Nephron (organoid): ENCODE data around the gene VSIG8.

ENCODE experiments used
- H3K27ac Mint-ChIP-seq, 3 experiments: 2 replicates each; pipeline ENCODE4 v1.8.0; 2020; ENCODE audit warnings: mixed read lengths in 3 of 3, mild to moderate bottlenecking in 2 of 3, moderate library complexity in 1 of 3
- H3K27me3 Mint-ChIP-seq: 2 replicates; pipeline ENCODE4 v1.8.0; 2021; ENCODE audit warnings: low read depth, mild to moderate bottlenecking, moderate library complexity, mixed read lengths
- H3K36me3 Mint-ChIP-seq: 2 replicates; pipeline ENCODE4 v1.8.0; 2020; ENCODE audit warnings: low read depth, mixed read lengths
- H3K4me1 Mint-ChIP-seq: 2 replicates; pipeline ENCODE4 v1.8.0; 2020; ENCODE audit warnings: mixed read lengths
- H3K4me3 Mint-ChIP-seq, 3 experiments: 2 replicates each; pipeline ENCODE4 v1.8.0; 2020; ENCODE audit warnings: mild to moderate bottlenecking in 3 of 3, mixed read lengths in 3 of 3, moderate library complexity in 2 of 3
- H3K9me3 Mint-ChIP-seq: 2 replicates; pipeline ENCODE4 v1.8.0; 2020; ENCODE audit warnings: mixed read lengths
- CTCF ChIP-seq, 3 experiments: fragments of 200-600 bp; sonication (generic); IDR thresholded peaks; one replicate each; pipeline ENCODE4 v1.5.0; 2021; ENCODE audit warnings: antibody characterized with exemption in 3 of 3; ENCODE audit not compliant: unreplicated experiment in 3 of 3

VSIG8 gene

DNA sequence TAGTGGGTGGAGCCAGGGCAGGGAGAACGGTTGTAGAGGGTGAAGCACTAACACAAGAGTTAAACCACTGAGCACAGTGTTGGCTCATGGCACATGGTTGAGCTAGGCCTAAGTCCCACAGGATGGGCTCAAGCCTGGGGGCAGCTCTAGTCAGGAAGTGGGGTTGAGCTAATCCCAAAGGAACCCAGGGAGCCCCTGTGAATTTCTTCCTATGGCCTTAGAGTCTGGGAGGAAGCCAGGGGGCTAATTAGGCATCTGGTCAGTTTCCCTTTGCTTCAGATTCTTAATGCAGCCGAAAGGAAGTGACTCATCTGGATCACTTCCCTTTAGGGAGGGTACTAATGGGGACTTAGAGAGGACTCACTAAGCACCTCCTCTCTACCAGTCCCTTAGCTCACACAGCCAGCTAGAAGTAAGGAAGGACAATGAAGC is 27.4 kb upstream of the VSIG8 start:
- Mint-ChIP-seq H3K36me3 (no peaks in the 10 kb centered on the region), H3K4me3 (no peak overlapping the region), H3K27ac (peak overlapping the region; percentile 7 to 51 (median 48)), H3K27me3 (peaks cover 13% of the 10 kb centered on the region), H3K9me3 (no peaks in the 10 kb centered on the region), H3K4me1 (peaks cover 5% of the 10 kb centered on the region)
- no peak for TF ChIP-seq CTCF (IDR thresholded peaks at IDR 0.05; ENCODE audit: unreplicated experiment in 3 of 3)

DNA sequence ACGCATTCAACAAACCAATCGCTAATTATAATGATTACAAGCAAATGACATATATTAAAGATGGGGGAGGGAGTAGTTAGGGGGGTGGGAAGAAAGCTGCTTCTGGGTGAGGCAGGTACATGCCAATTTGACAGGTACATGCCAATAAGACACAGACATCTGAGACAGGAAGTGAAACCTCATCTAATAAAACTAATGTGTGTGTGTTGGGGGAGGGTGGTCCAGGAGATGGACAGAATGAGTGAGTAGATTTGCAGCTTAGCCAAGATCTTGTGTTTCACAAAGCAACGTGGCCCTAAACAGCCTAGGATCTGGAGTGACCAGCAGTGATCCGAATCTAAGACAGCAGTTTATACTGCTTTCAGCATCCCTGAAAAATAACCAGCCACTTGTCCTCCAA is 26.7 kb upstream of the VSIG8 start:
- no peak for TF ChIP-seq CTCF (IDR thresholded peaks at IDR 0.05; ENCODE audit: unreplicated experiment in 3 of 3)
- Mint-ChIP-seq H3K36me3 (no peaks in the 10 kb centered on the region), H3K9me3 (no peaks in the 10 kb centered on the region), H3K4me3 (no peak overlapping the region), H3K4me1 (peaks cover 5% of the 10 kb centered on the region), H3K27ac (no peak overlapping the region), H3K27me3 (peaks cover 13% of the 10 kb centered on the region)

DNA sequence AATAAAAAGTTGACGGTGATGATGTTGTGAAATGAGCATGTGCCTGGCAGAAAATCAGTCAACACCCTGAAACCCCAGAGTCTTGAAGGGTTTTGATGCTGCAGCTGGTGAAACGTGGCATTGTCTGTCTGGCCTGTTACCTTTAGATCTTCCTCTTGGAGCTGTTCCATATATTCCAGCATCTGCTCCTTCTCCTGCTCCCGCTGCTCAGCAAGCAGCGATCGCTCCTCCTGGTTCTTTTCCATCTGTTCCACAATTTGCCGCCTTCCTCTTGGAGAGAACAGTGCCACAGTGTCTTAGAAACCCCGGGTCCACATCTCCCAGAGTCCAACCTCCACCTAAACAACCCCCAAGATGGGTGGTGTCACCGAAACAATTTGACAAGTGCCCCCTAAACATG is 21.8 kb upstream of the VSIG8 start:
- Mint-ChIP-seq H3K4me3 (no peak overlapping the region), H3K27ac (no peak overlapping the region), H3K36me3 (no peaks in the 10 kb centered on the region), H3K9me3 (no peaks in the 10 kb centered on the region), H3K27me3 (peaks cover 8% of the 10 kb centered on the region), H3K4me1 (no peaks in the 10 kb centered on the region)
- no peak for TF ChIP-seq CTCF (IDR thresholded peaks at IDR 0.05; ENCODE audit: unreplicated experiment in 3 of 3)

DNA sequence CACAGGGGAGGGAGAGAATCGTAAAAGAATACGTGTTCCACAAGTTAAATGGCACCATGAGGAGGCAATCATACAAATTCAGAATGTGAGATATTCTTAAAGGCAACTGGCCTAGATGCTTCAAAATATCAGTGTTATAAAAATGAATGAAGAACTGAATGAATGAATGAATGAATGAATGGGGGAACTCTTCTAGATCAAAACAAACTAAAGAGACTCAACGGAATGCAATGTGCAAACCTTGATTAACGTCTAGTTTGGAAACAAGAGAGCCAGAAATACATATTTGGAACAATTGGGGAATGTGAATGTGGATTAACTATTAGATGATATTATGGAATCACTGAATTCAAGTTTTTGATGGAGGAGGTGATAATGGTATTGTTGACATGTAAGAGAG is 20.7 kb upstream of the VSIG8 start:
- TF ChIP-seq CTCF (IDR thresholded peaks at IDR 0.05; ENCODE audit: unreplicated experiment in 3 of 3), result no peak
- H3K4me3 Mint-ChIP-seq, result no peak overlapping the region
- peaks cover 10% of the 10 kb centered on the region for H3K27me3 Mint-ChIP-seq
- no peaks in the 10 kb centered on the region for H3K9me3 Mint-ChIP-seq
- no peak overlapping the region for H3K27ac Mint-ChIP-seq
- H3K36me3 Mint-ChIP-seq, result no peaks in the 10 kb centered on the region
- no peaks in the 10 kb centered on the region for H3K4me1 Mint-ChIP-seq

GRCh38 chr1:159882527-159882862 is 20.0 kb upstream of the VSIG8 start:
- Mint-ChIP-seq H3K27me3 (peaks cover 7% of the 10 kb centered on the region), H3K9me3 (no peaks in the 10 kb centered on the region), H3K4me3 (no peak overlapping the region), H3K36me3 (no peaks in the 10 kb centered on the region), H3K4me1 (no peaks in the 10 kb centered on the region), H3K27ac (no peak overlapping the region)
- no peak for TF ChIP-seq CTCF (IDR thresholded peaks at IDR 0.05; ENCODE audit: unreplicated experiment in 3 of 3)

DNA sequence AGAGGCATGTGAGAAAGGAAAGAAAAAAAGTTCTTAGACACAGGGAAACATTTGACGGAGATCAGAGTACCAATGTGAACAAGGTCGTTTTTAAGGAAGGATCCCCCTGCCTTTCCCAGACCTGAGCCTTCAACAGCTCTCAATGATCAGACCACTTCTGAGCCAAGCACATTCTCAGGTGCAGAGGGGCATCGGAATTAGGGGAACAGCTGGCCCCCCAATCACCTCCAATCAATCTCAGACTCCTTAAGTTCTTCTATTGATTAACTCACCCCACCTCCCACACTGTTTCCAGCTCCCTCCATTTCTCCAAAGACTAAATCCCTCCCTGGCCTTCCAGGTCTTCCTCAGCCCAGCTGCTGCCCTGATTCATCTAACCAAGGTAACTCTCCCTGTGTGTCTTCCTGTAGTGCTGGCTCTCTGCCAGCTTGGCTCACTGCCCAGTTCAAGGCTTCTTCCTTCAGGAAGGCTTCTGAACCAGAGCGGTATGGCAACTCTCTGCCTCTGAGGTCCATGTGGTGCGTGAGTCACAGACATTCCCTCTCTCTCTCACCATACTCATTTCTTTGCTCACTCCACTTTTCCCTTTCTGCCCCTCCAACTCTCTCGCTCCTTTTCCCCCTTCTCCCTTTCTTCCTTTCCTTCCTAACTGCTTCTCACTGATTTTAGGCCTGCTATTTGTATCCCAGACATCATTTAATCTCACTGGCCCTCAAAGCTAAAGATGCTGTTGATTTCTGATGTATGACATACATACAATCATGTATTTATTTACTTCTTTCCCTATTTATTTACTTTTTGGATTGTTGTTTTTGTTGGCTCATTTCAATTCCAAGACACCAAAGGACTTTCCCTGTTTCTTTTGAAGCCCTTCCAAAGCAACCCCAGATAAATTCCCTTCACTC is 19.4 kb upstream of the VSIG8 start:
- no peak for TF ChIP-seq CTCF (IDR thresholded peaks at IDR 0.05; ENCODE audit: unreplicated experiment in 3 of 3)
- Mint-ChIP-seq H3K4me1 (no peaks in the 10 kb centered on the region), H3K36me3 (no peaks in the 10 kb centered on the region), H3K27me3 (peaks cover 7% of the 10 kb centered on the region), H3K9me3 (no peaks in the 10 kb centered on the region), H3K27ac (no peak overlapping the region), H3K4me3 (no peak overlapping the region)
